Keratinocyte (primary cell): ENCODE results near the gene ITGA3. TPM values are rescaled to one million over a fixed set of nuclear protein-coding genes. Genes with fewer than 3 reads are reported as not detected.

Experiments used
- DNase-seq: peaks from one replicate; pipeline ENCODE4 v3.0.0-alpha.2; 2011; ENCODE audit warnings: low read depth, missing footprints, low spot score
- FAIRE-seq: peaks from 2 replicates; lab custom pipeline; 2011; peaks lifted over from hg19 to GRCh38; lab: Jason Lieb, UNC
- H2AFZ ChIP-seq: 2 replicates; pipeline ENCODE4 v1.6.0; 2012; ENCODE audit warnings: low read length, control low read depth, inconsistent platforms; ENCODE audit not compliant: control insufficient read depth
- H3K27ac ChIP-seq: 2 replicates; pipeline ENCODE4 v1.5.1; 2011; ENCODE audit warnings: low read length; ENCODE audit not compliant: control insufficient read depth, insufficient read depth
- H3K27me3 ChIP-seq: 3 replicates; pipeline ENCODE4 v1.6.0; 2011; ENCODE audit warnings: low read length; ENCODE audit not compliant: control insufficient read depth, insufficient read depth; ENCODE audit errors: extremely low read depth
- H3K36me3 ChIP-seq, 2 experiments: 2 replicates in 1 of 2; 3 replicates in 1 of 2; pipeline ENCODE4 v1.5.1; 2011; ENCODE audit warnings: low read length in 2 of 2, mild to moderate bottlenecking in 1 of 2; ENCODE audit not compliant: control insufficient read depth in 2 of 2, insufficient read depth in 2 of 2; ENCODE audit errors: extremely low read depth in 1 of 2
- H3K4me1 ChIP-seq: 3 replicates; pipeline ENCODE4 v1.5.1; 2011; ENCODE audit warnings: low read length; ENCODE audit not compliant: control insufficient read depth, insufficient read depth; ENCODE audit errors: extremely low read depth
- H3K4me2 ChIP-seq: 3 replicates; pipeline ENCODE4 v1.6.0; 2011; ENCODE audit warnings: low read depth, low read length; ENCODE audit not compliant: control insufficient read depth, insufficient read depth; ENCODE audit errors: extremely low read depth
- H3K4me3 ChIP-seq, 3 experiments: fragments of 200-600 bp in 1 of 3; sonication (generic) in 1 of 3; 2 replicates in 2 of 3; 3 replicates in 1 of 3; pipeline ENCODE4 v1.5.1; 2011 to 2016; ENCODE audit warnings: low read length in 3 of 3, mild to moderate bottlenecking in 3 of 3, control low read depth in 2 of 3, inconsistent platforms in 1 of 3, low read depth in 1 of 3, mixed read lengths in 1 of 3, mixed run types in 1 of 3, moderate library complexity in 1 of 3; ENCODE audit not compliant: control insufficient read depth in 2 of 3, insufficient read depth in 2 of 3; ENCODE audit errors: extremely low read depth in 1 of 3
- H3K79me2 ChIP-seq: 2 replicates; pipeline ENCODE4 v1.6.0; 2012; ENCODE audit warnings: low read length; ENCODE audit not compliant: control insufficient read depth, insufficient read depth
- H3K9ac ChIP-seq: 3 replicates; pipeline ENCODE4 v1.6.0; 2011; ENCODE audit warnings: low read length; ENCODE audit not compliant: control insufficient read depth, insufficient read depth; ENCODE audit errors: extremely low read depth
- H3K9me1 ChIP-seq: 3 replicates; pipeline ENCODE4 v1.6.0; 2011; ENCODE audit warnings: low read length; ENCODE audit not compliant: control insufficient read depth, insufficient read depth; ENCODE audit errors: extremely low read depth
- H3K9me3 ChIP-seq: 2 replicates; pipeline ENCODE4 v1.5.1; 2012; ENCODE audit warnings: low read depth, low read length; ENCODE audit not compliant: control insufficient read depth
- H4K20me1 ChIP-seq: 3 replicates; pipeline ENCODE4 v1.6.0; 2011; ENCODE audit warnings: low read length; ENCODE audit not compliant: control insufficient read depth, insufficient read depth; ENCODE audit errors: extremely low read depth
- CTCF ChIP-seq, 3 experiments: IDR thresholded peaks in 1 of 3; conservative IDR thresholded peaks in 1 of 3; optimal IDR thresholded peaks in 1 of 3; 2 replicates in 2 of 3; 3 replicates in 1 of 3; pipeline versions ENCODE3 to v1.5.1; 2011; ENCODE audit warnings: low read length in 3 of 3, mild to moderate bottlenecking in 3 of 3, moderate library complexity in 2 of 3, control low read depth in 1 of 3, inconsistent platforms in 1 of 3; ENCODE audit not compliant: insufficient read depth in 2 of 3; ENCODE audit errors: extremely low read depth in 1 of 3
- EZH2 ChIP-seq: IDR thresholded peaks from one replicate; pipeline ENCODE4 v1.6.1; 2012; ENCODE audit warnings: inconsistent platforms, mild to moderate bottlenecking, low read length, moderate library complexity
- dilution Hi-C: fragments of 300-500 bp; cut with MboI; formaldehyde crosslinking; loops from one replicate; pipeline ENCODE4 v1.7.0; 2020; ENCODE audit warnings: low sequenced_read_pairs; ENCODE audit not compliant: extremely low pct_ligation_motif_present
- polyA plus RNA-seq, 5 experiments: library from polyadenylated mRNA; depleted of rRNA in 3 of 5; stranded (reverse) in 3 of 5; stranded (forward) in 1 of 5; unstranded in 1 of 5; fragments of >200 nt; gene quantifications; 1 replicate in 1 of 5; 2 replicates in 3 of 5; 3 replicates in 1 of 5; pipeline versions ENCODE4 v1.2.1 to v1.2.3, GENCODE V29; 2011 to 2012; ENCODE audit warnings: missing spikeins in 2 of 5, low read depth in 1 of 5, low replicate concordance in 1 of 5

ITGA3 gene
- polyA plus RNA-seq, 1 donor (not counting 4 experiments of a cell fraction or from before 2014, with no cell fraction given), result 427 TPM

- TF ChIP-seq EZH2 (no peak), CTCF (optimal IDR thresholded peaks at IDR 0.05 in 1 of 3, IDR thresholded peaks at IDR 0.05 in 1 of 3, conservative IDR thresholded peaks at IDR 0.05 in 1 of 3; ENCODE audit: extremely low read depth in 1 of 3, insufficient read depth in 2 of 3, low read length in 3 of 3) (no peak)
- H3K79me2 ChIP-seq, result no peaks in the 10 kb centered on the region
- H3K27me3 ChIP-seq, result no peaks in the 10 kb centered on the region
- peaks cover 0 to 4% of the 10 kb centered on the region in 2 experiments for H3K36me3 ChIP-seq
- no peak overlapping the region for H2AFZ ChIP-seq
- no peak overlapping the region for H3K4me2 ChIP-seq
- no peak overlapping the region for H3K9ac ChIP-seq
- no peak overlapping the region for H3K4me3 ChIP-seq
- no peaks in the 10 kb centered on the region for H4K20me1 ChIP-seq
- dilution Hi-C loops, result no loop called here
- peak overlapping the region; percentile 90 for H3K27ac ChIP-seq
- DNase-seq (peak; percentile 75), FAIRE-seq (peak; percentile 77)
- peaks cover 5% of the 10 kb centered on the region for H3K9me1 ChIP-seq
- H3K4me1 ChIP-seq, result peaks cover 91% of the 10 kb centered on the region
- H3K9me3 ChIP-seq, result no peaks in the 10 kb centered on the region
Observed at GRCh38 chr17:50049636-50050035, 6.3 kb upstream of the ITGA3 start.

GRCh38 chr17:50050431-50051032 lies 5.4 kb upstream of the ITGA3 start:
- Histone ChIP-seq H3K27ac (peak overlapping the region; percentile 90), H3K4me1 (peaks cover 92% of the 10 kb centered on the region), H3K9ac (peak overlapping the region; percentile 9), H4K20me1 (no peaks in the 10 kb centered on the region), H3K27me3 (no peaks in the 10 kb centered on the region), H2AFZ (no peak overlapping the region), H3K9me1 (peaks cover 5% of the 10 kb centered on the region), H3K79me2 (no peaks in the 10 kb centered on the region), H3K4me3 (peak overlapping the region in 1 of 3 experiments; percentile 47), H3K4me2 (peak overlapping the region; percentile 79), H3K9me3 (no peaks in the 10 kb centered on the region), H3K36me3 (peaks cover 0 to 4% of the 10 kb centered on the region in 2 experiments)
- FAIRE-seq, result no peak
- TF ChIP-seq CTCF (optimal IDR thresholded peaks at IDR 0.05 in 1 of 3, IDR thresholded peaks at IDR 0.05 in 1 of 3, conservative IDR thresholded peaks at IDR 0.05 in 1 of 3; ENCODE audit: extremely low read depth in 1 of 3, insufficient read depth in 2 of 3, low read length in 3 of 3), result peak in 2 of 3 experiments; percentile 18 to 46
- TF ChIP-seq EZH2, result no peak
- dilution Hi-C loops, result no loop called here
- DNase-seq, result no peak
